ENCODE results near the gene DHRS3. TPM values are rescaled to one million over a fixed set of nuclear protein-coding genes. Genes with fewer than 3 reads are reported as not detected.

DHRS3 gene
- total and polyA plus RNA-seq, 2 donors (not counting 3 experiments of a cell fraction or from before 2014, with no cell fraction given) = 54.3 to 75.2 TPM

GRCh38 chr1:12578860-12579422 lies 39.1 kb downstream of the DHRS3 start:
- H3K27ac ChIP-seq (ENCODE audit: insufficient read depth, low read depth, low read length) = no peak overlapping the region
- no peaks in the 10 kb centered on the region for H3K4me1 ChIP-seq (ENCODE audit: control insufficient read depth, extremely low read depth, insufficient read depth, low read length)
- H4K20me1 ChIP-seq (replicated peaks; ENCODE audit: control insufficient read depth, extremely low read depth, insufficient read depth, low read length) = no peaks in the 10 kb centered on the region
- FAIRE-seq (no peak), DNase-seq (ENCODE audit: low read depth, low spot score) (no peak)
- H3K79me2 ChIP-seq (ENCODE audit: control insufficient read depth, insufficient read depth, low read length) = no peaks in the 10 kb centered on the region
- no peaks in the 10 kb centered on the region for H3K9me3 ChIP-seq (replicated peaks; ENCODE audit: control insufficient read depth, insufficient read depth, low read length)
- no peak overlapping the region for H3K4me3 ChIP-seq (replicated peaks in 1 of 3; ENCODE audit: insufficient read depth in 1 of 3, low read depth in 1 of 3, low read length in 3 of 3)
- no peaks in the 10 kb centered on the region for H3K27me3 ChIP-seq (ENCODE audit: control insufficient read depth in 2 of 2, insufficient read depth in 2 of 2, low read length in 2 of 2)
- H3K9ac ChIP-seq (replicated peaks; ENCODE audit: extremely low read depth, insufficient read depth, low read length) = no peak overlapping the region
- TF ChIP-seq POLR2A (IDR thresholded peaks at IDR 0.05; ENCODE audit: low read depth, low read length) (no peak), EZH2 (IDR thresholded peaks at IDR 0.05; ENCODE audit: borderline replicate concordance, low read depth, low read length, severe bottlenecking) (no peak), JUN (IDR thresholded peaks at IDR 0.05; ENCODE audit: borderline replicate concordance, insufficient read depth, insufficient read length, low read depth) (no peak), POLR2AphosphoS5 (IDR thresholded peaks at IDR 0.05; ENCODE audit: insufficient read depth, low read depth, low read length) (no peak), FOS (IDR thresholded peaks at IDR 0.05; ENCODE audit: borderline replicate concordance, insufficient read depth, low read length) (no peak), GATA2 (IDR thresholded peaks at IDR 0.05; ENCODE audit: insufficient read depth, insufficient read length, low read depth, low read length) (no peak), CTCF (IDR thresholded peaks at IDR 0.05; ENCODE audit: extremely low read depth in 1 of 2, insufficient read depth in 1 of 2, low read depth in 1 of 2, low read length in 2 of 2) (no peak), MYC (IDR thresholded peaks at IDR 0.05; ENCODE audit: low read depth, low read length) (no peak)
- TF ChIP-seq, protein P1, sequence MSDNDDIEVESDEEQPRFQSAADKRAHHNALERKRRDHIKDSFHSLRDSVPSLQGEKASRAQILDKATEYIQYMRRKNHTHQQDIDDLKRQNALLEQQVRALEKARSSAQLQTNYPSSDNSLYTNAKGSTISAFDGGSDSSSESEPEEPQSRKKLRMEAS (IDR thresholded peaks at IDR 0.05; ENCODE audit: insufficient read depth, insufficient read length) = no peak
- peaks cover 2 to 25% of the 10 kb centered on the region in 2 experiments for H3K36me3 ChIP-seq (ENCODE audit: control insufficient read depth in 2 of 2, extremely low read depth in 1 of 2, insufficient read depth in 2 of 2, low read length in 2 of 2)
- BruUV-seq (replicated peaks) = no TSS peak
- POLR2A ChIA-PET = no interaction called here
- CTCF ChIA-PET = no interaction called here
- dilution Hi-C loops (cut with MboI; ENCODE audit: extremely low pct_ligation_motif_present, low sequenced_read_pairs) = no loop called here
- H3K9me1 ChIP-seq (replicated peaks; ENCODE audit: control insufficient read depth, extremely low read depth, insufficient read depth, low read length) = no peaks in the 10 kb centered on the region
- intact Hi-C loops (cut with micrococcal nuclease) = no loop called here
- no peak overlapping the region for H3K4me2 ChIP-seq (ENCODE audit: insufficient read depth, low read length)
- H2AFZ ChIP-seq (ENCODE audit: low read depth, low read length) = no peak overlapping the region
